OCI-LY1 (cell line): ENCODE results near the gene HERPUD1.

Source experiments
- CTCF ChIP-seq: fragments of 200-600 bp; sonication (generic), shearing (Covaris generic); IDR thresholded peaks from 2 replicates; pipeline ENCODE4 v1.5.1; 2017; ENCODE audit warnings: mild to moderate bottlenecking, antibody characterized with exemption, low read length, moderate library complexity, mixed read lengths
- EZH2 ChIP-seq: fragments of 200-600 bp; sonication (generic), shearing (Covaris generic); IDR thresholded peaks from 2 replicates; pipeline ENCODE4 v1.8.0; 2017; ENCODE audit warnings: borderline replicate concordance, mixed run types, mild to moderate bottlenecking, antibody characterized with exemption, low read length, moderate library complexity, mixed read lengths

DNA sequence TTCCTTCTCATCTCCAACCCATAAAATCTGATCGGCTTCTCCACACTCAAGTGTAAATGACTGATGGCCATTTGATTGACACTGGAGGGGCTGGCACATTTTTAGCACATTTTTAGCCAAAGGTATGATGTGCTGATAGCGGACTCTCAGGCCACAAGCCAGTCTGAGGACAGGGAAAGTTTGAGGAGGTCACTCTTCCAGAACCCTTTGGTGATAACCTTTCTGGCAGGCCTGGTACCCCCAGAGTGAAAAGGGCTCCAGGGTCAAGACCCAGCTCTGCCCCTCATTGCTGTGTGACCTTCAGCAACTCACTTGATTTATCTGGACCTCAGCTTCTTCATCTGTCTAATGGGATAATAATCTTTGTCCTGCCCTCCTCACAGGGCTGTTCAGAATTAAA lies 55.8 kb downstream of the HERPUD1 start:
- TF ChIP-seq CTCF (no peak), EZH2 (no peak)
